GM12891 (cell line): Measurements from ENCODE around the gene SREBF2.

Source experiments
- DNase-seq: peaks from one replicate; pipeline ENCODE4 v3.0.0; 2011; ENCODE audit warnings: low spot score; ENCODE audit not compliant: insufficient read length
- FAIRE-seq: peaks from 2 replicates; lab custom pipeline; 2011; peaks lifted over from hg19 to GRCh38; lab: Jason Lieb, UNC
- PAX5 ChIP-seq: IDR thresholded peaks from 2 replicates; pipeline ENCODE4 v1.6.1; 2011; ENCODE audit warnings: low read length, moderate library complexity, mild to moderate bottlenecking; ENCODE audit not compliant: insufficient read depth, severe bottlenecking
- POLR2A ChIP-seq: IDR thresholded peaks from 2 replicates; pipeline ENCODE4 v1.6.1; 2011; ENCODE audit warnings: low read depth, low read length, control low read depth
- POLR2AphosphoS5 ChIP-seq: IDR thresholded peaks from 2 replicates; pipeline ENCODE4 v1.6.1; 2011; ENCODE audit warnings: low read depth, low read length, control low read depth
- POU2F2 ChIP-seq: IDR thresholded peaks from 2 replicates; pipeline ENCODE4 v1.6.1; 2011; ENCODE audit warnings: low read depth, mild to moderate bottlenecking, control low read depth, low read length, moderate library complexity
- SPI1 ChIP-seq: IDR thresholded peaks from 2 replicates; pipeline ENCODE4 v1.6.1; 2011; ENCODE audit warnings: low read depth, low read length, control low read depth
- TAF1 ChIP-seq: IDR thresholded peaks from 2 replicates; pipeline ENCODE4 v1.6.1; 2011; ENCODE audit warnings: low read depth, low read length, control low read depth

Gene SREBF2

GRCh38 chr22:41917903-41918791 is 85.2 kb downstream of the SREBF2 start:
- peak; percentile 90 for FAIRE-seq
- DNase-seq = no peak
- TF ChIP-seq POLR2A (no peak), POU2F2 (no peak), PAX5 (no peak), SPI1 (peak; percentile 88), TAF1 (no peak), POLR2AphosphoS5 (peak; percentile 47; the same call in 1 of the 2 replicates)

- TF ChIP-seq POLR2AphosphoS5 = peak; percentile 81
- TF ChIP-seq POLR2A = peak; percentile 56
- no peak; the same call in 1 of the 2 replicates for TF ChIP-seq POU2F2
- TF ChIP-seq PAX5 = no peak
- 0 out of 2 replicates have a peak, but pooled peaks have one; percentile 7 for TF ChIP-seq TAF1
- TF ChIP-seq SPI1 = peak; percentile 75
- peak; percentile 74 for DNase-seq
- FAIRE-seq = peak; percentile 88
These were observed 86.7 kb downstream of the SREBF2 start for GRCh38 chr22:41919357-41920224.

GRCh38 chr22:41920271-41920976 is 87.5 kb downstream of the SREBF2 start:
- DNase-seq (no peak), FAIRE-seq (peak; percentile 93)
- TF ChIP-seq TAF1 (no peak), POU2F2 (0 out of 2 replicates have a peak, but pooled peaks have one; percentile 27), SPI1 (peak; percentile 94), POLR2AphosphoS5 (peak; percentile 13; the same call in 1 of the 2 replicates)

GRCh38 chr22:41922328-41922727 is 89.4 kb downstream of the SREBF2 start:
- peak; percentile 51 for FAIRE-seq
- TF ChIP-seq POU2F2 (no peak), POLR2A (no peak)

GRCh38 chr22:41922940-41923594 is 90.2 kb downstream of the SREBF2 start:
- TF ChIP-seq POLR2A = 0 out of 2 replicates have a peak, but pooled peaks have one; percentile 39
- TF ChIP-seq PAX5 = no peak
- peak; percentile 66; the same call in 1 of the 2 replicates for TF ChIP-seq POLR2AphosphoS5
- 0 out of 2 replicates have a peak, but pooled peaks have one; percentile 23 for TF ChIP-seq POU2F2
- DNase-seq = no peak
- no peak for FAIRE-seq

More at GRCh38 chr22:41922328-41922727, 89.4 kb downstream of the SREBF2 start:
- no peak for DNase-seq

GRCh38 chr22:41923595-41924276 is 90.8 kb downstream of the SREBF2 start:
- TF ChIP-seq POU2F2 = no peak
- TF ChIP-seq SPI1 = no peak
- TF ChIP-seq POLR2A = no peak
- no peak for TF ChIP-seq TAF1
- no peak for TF ChIP-seq PAX5
- TF ChIP-seq POLR2AphosphoS5 = no peak
- peak; percentile 75 for FAIRE-seq
- no peak for DNase-seq

GRCh38 chr22:41925783-41926460 is 93.0 kb downstream of the SREBF2 start:
- peak; percentile 89 for FAIRE-seq
- TF ChIP-seq POLR2AphosphoS5 = no peak
- peak; percentile 34; the same call in 1 of the 2 replicates for TF ChIP-seq POLR2A
- no peak for DNase-seq

- no peak for TF ChIP-seq POU2F2
- TF ChIP-seq SPI1 = no peak
- no peak for TF ChIP-seq POLR2A
- no peak for TF ChIP-seq TAF1
- TF ChIP-seq POLR2AphosphoS5 = no peak
- TF ChIP-seq PAX5 = no peak
- FAIRE-seq = no peak
- DNase-seq = no peak
These were observed 94.9 kb downstream of the SREBF2 start for GRCh38 chr22:41927813-41928212.
